Measurements from ENCODE around the gene HOXD8. TPM values are rescaled to one million over a fixed set of nuclear protein-coding genes. Genes with fewer than 3 reads are reported as not detected.
A peak's percentile ranks its signal among the peaks of the same experiment; 100 is the strongest.

HOXD8 gene
- total RNA-seq, 4 donors from 2014 or later = 12.6 to 19.5 (median 16.7) TPM

- Histone ChIP-seq H3K4me3 (no peak overlapping the region), H3K9me3 (no peaks in the 10 kb centered on the region), H3K27me3 (peaks cover 8 to 98% of the 10 kb centered on the region in 2 donors), H3K27ac (no peak overlapping the region), H3K36me3 (no peaks in the 10 kb centered on the region), H3K4me1 (peaks cover 0 to 62% (median 11%) of the 10 kb centered on the region in 4 donors)
- TF ChIP-seq POLR2A (IDR thresholded peaks at IDR 0.05) = no peak
- no peak for TF ChIP-seq CTCF (IDR thresholded peaks at IDR 0.05)
- no peak for TF ChIP-seq EP300 (IDR thresholded peaks at IDR 0.05)
- no peak for DNase-seq (ENCODE audit: low spot score in 2 of 2)
- WGBS, 2 donors = 25 to 33% methylated on average over 5 of the region's 5 CpGs
Measured at GRCh38 chr2:176095421-176095820, 34.1 kb upstream of the HOXD8 start.

- no peak for DNase-seq (ENCODE audit: low spot score in 2 of 2)
- Histone ChIP-seq H3K4me3 (peak overlapping the region in 1 of 4 donors; percentile 41), H3K27me3 (peaks cover 8 to 98% of the 10 kb centered on the region in 2 donors), H3K9me3 (no peaks in the 10 kb centered on the region), H3K36me3 (no peaks in the 10 kb centered on the region), H3K4me1 (peaks cover 0 to 66% (median 11%) of the 10 kb centered on the region in 4 donors), H3K27ac (no peak overlapping the region)
- TF ChIP-seq POLR2A (IDR thresholded peaks at IDR 0.05) = no peak
- TF ChIP-seq CTCF (IDR thresholded peaks at IDR 0.05) = no peak
- TF ChIP-seq EP300 (IDR thresholded peaks at IDR 0.05) = peak in 1 of 2 donors; percentile 81
- whole genome bisulfite sequencing, 2 donors = 11 to 16% methylated on average over 16 of the region's 16 CpGs
Measured at GRCh38 chr2:176096243-176096985, 33.1 kb upstream of the HOXD8 start.

- Histone ChIP-seq H3K27me3 (peaks cover 8 to 98% of the 10 kb centered on the region in 2 donors), H3K4me3 (peak overlapping the region; percentile 12 to 41 (median 22))
Measured at GRCh38 chr2:176096986-176097819, 32.3 kb upstream of the HOXD8 start.

GRCh38 chr2:176097820-176098365 lies 31.6 kb upstream of the HOXD8 start:
- DNase-seq (ENCODE audit: low spot score in 2 of 2) = no peak
- WGBS, 2 donors = 3 to 4% methylated on average over 18 of the region's 18 CpGs
- Histone ChIP-seq H3K4me3 (no peak overlapping the region), H3K27ac (no peak overlapping the region), H3K4me1 (peaks cover 0 to 52% (median 11%) of the 10 kb centered on the region in 4 donors), H3K36me3 (no peaks in the 10 kb centered on the region), H3K27me3 (peaks cover 8 to 100% of the 10 kb centered on the region in 2 donors), H3K9me3 (no peaks in the 10 kb centered on the region)
- TF ChIP-seq EP300 (IDR thresholded peaks at IDR 0.05) (no peak), CTCF (IDR thresholded peaks at IDR 0.05) (no peak), POLR2A (IDR thresholded peaks at IDR 0.05) (no peak)

More at GRCh38 chr2:176096986-176097819, 32.3 kb upstream of the HOXD8 start:
- TF ChIP-seq CTCF (IDR thresholded peaks at IDR 0.05) (peak; percentile 66 to 74 (median 71)), EP300 (IDR thresholded peaks at IDR 0.05) (no peak), POLR2A (IDR thresholded peaks at IDR 0.05) (no peak)
- 3% methylated on average over 36 to 43 of the region's 45 CpGs for WGBS, 2 donors
- Histone ChIP-seq H3K27ac (no peak overlapping the region), H3K4me1 (peaks cover 0 to 59% (median 11%) of the 10 kb centered on the region in 4 donors), H3K9me3 (no peaks in the 10 kb centered on the region), H3K36me3 (no peaks in the 10 kb centered on the region)
- peak; percentile 42 to 48 for DNase-seq (ENCODE audit: low spot score in 2 of 2)
